Transverse colon (tissue), 4 donors: Measurements from ENCODE around the gene ANKRD34B. TPM values are rescaled to one million over a fixed set of nuclear protein-coding genes. Genes with fewer than 3 reads are reported as not detected.

Source experiments
- DNase-seq: peaks from one replicate; pipeline ENCODE4 v3.0.0-alpha.2; 2019
- H3K27ac ChIP-seq, 4 donors: fragments of 200-600 bp; sonication (generic); 2 replicates each; pipeline ENCODE4 v1.5.1; 2016 to 2018; ENCODE audit warnings: inconsistent platforms in 4 of 4
- H3K27me3 ChIP-seq: fragments of 200-600 bp; sonication (generic); 2 replicates; pipeline ENCODE4 v1.5.1; 2017; ENCODE audit warnings: inconsistent platforms
- H3K36me3 ChIP-seq, 4 donors: fragments of 200-600 bp; sonication (generic); 2 replicates each; pipeline ENCODE4 v1.5.1; 2017 to 2019; ENCODE audit warnings: inconsistent platforms in 4 of 4
- H3K4me1 ChIP-seq, 4 donors: fragments of 200-600 bp; sonication (generic); 2 replicates each; pipeline ENCODE4 v1.5.1; 2017 to 2020; ENCODE audit warnings: inconsistent platforms in 4 of 4
- H3K4me3 ChIP-seq, 4 donors: fragments of 200-600 bp; sonication (generic); 1 replicate in 1 of 4; 2 replicates in 3 of 4; pipeline versions ENCODE4 v1.5.1 to v1.6.1; 2017 to 2019; ENCODE audit warnings: inconsistent platforms in 4 of 4
- H3K9me3 ChIP-seq, 2 donors: fragments of 200-600 bp; sonication (generic); 2 replicates each; pipeline ENCODE4 v1.5.1; 2017 to 2019; ENCODE audit warnings: inconsistent platforms in 2 of 2
- CTCF ChIP-seq, 5 experiments: fragments of 200-600 bp in 3 of 5; fragments of 450-650 bp in 2 of 5; sonication (generic) in 3 of 5; IDR thresholded peaks; 1 replicate in 2 of 5; 2 replicates in 3 of 5; pipeline ENCODE4 v1.5.1; 2016 to 2017; ENCODE audit warnings: antibody characterized with exemption in 5 of 5, inconsistent platforms in 3 of 5, mild to moderate bottlenecking in 2 of 5, moderate library complexity in 1 of 5
- EP300 ChIP-seq: sonication (generic); formaldehyde crosslinking; IDR thresholded peaks from one replicate; pipeline ENCODE4 v1.6.1; 2017; ENCODE audit warnings: antibody characterized with exemption, low read depth
- POLR2A ChIP-seq: fragments of 450-650 bp; IDR thresholded peaks from one replicate; pipeline ENCODE4 v1.6.1; 2016; ENCODE audit warnings: antibody characterized with exemption, mild to moderate bottlenecking, moderate library complexity
- POLR2AphosphoS5 ChIP-seq, 3 donors: sonication (generic); formaldehyde crosslinking; IDR thresholded peaks; one replicate each; pipeline ENCODE4 v1.6.1; 2016; ENCODE audit warnings: antibody characterized with exemption in 3 of 3
- WGBS, 2 donors: methylation state at CpG; one replicate each; pipeline ENCODE4 v1.1.5; 2018; ENCODE audit warnings: low coverage in 1 of 2; 5-methylcytosine and 5-hydroxymethylcytosine counted together
- in situ Hi-C, 4 donors: fragments of 200-750 bp; cut with MboI; loops; one replicate each; pipeline versions ENCODE4 v1.15.0 to v1.15.1; 2017; ENCODE audit warnings: low sequenced_read_pairs in 3 of 4, low pct_ligation_motif_present in 1 of 4, low pct_unique_long_range_greater_than_20kb in 1 of 4
- intact Hi-C: fragments of 100-400 bp; cut with DNase I; formaldehyde crosslinking; loops from one replicate; pipeline ENCODE4 v1.15.1; 2023; ENCODE audit warnings: low total_unique reads
- total RNA-seq, 4 donors: library from RNA; depleted of rRNA; stranded (reverse); fragments of >200 nt; gene quantifications; one replicate each; pipeline ENCODE4 v1.1.0, GENCODE V29; 2016

The ANKRD34B gene
- total RNA-seq: not detected

GRCh38 chr5:80569961-80570786 is at the start of gene ANKRD34B:
Gene ANKRD34B (minus strand): TSS chr5:80570280. CDS start chr5:80560019, 10,261 bp downstream.
- in situ Hi-C loops: no loop called here
- H3K27ac ChIP-seq: no peak within 1 kb of the TSS
- intact Hi-C loops: no loop called here
- peak within 1 kb of the TSS in 3 of 4 donors; percentile 1 to 47 (median 27) for H3K4me3 ChIP-seq
- WGBS, 2 donors: 5 to 80% methylated on average over 1 to 53 of the region's 73 CpGs
- no peak for DNase-seq
- no peaks in the 10 kb centered on the region for H3K36me3 ChIP-seq
- TF ChIP-seq EP300: no peak
- TF ChIP-seq CTCF (IDR thresholded peaks at IDR 0.05): no peak
- no peak for TF ChIP-seq POLR2AphosphoS5 (IDR thresholded peaks at IDR 0.05)
- no peak for TF ChIP-seq POLR2A
- peaks cover 4 to 17% (median 15%) of the 10 kb centered on the region in 4 donors for H3K4me1 ChIP-seq
- H3K27me3 ChIP-seq: peaks cover 76% of the 10 kb centered on the region
- H3K9me3 ChIP-seq: no peaks in the 10 kb centered on the region

- Histone ChIP-seq H3K9me3 (no peaks in the 10 kb centered on the region), H3K4me3 (no peak overlapping the region), H3K27ac (no peak overlapping the region), H3K27me3 (no peaks in the 10 kb centered on the region), H3K4me1 (peaks cover 0 to 2% (median 0%) of the 10 kb centered on the region in 4 donors), H3K36me3 (no peaks in the 10 kb centered on the region)
- intact Hi-C loops (no loop called here), in situ Hi-C loops (no loop called here)
- DNase-seq: no peak
- 74 to 83% methylated on average over 1 of the region's 1 CpG for WGBS, 2 donors
- TF ChIP-seq CTCF (IDR thresholded peaks at IDR 0.05) (no peak), EP300 (no peak), POLR2A (no peak), POLR2AphosphoS5 (IDR thresholded peaks at IDR 0.05) (no peak)
These were observed 49.0 kb upstream of the ANKRD34B start for GRCh38 chr5:80619086-80619485.

- Histone ChIP-seq H3K4me1 (no peaks in the 10 kb centered on the region), H3K36me3 (no peaks in the 10 kb centered on the region), H3K4me3 (no peak overlapping the region), H3K27me3 (no peaks in the 10 kb centered on the region), H3K27ac (no peak overlapping the region), H3K9me3 (no peaks in the 10 kb centered on the region)
- DNase-seq: no peak
- no peak for TF ChIP-seq POLR2AphosphoS5 (IDR thresholded peaks at IDR 0.05)
- no peak for TF ChIP-seq CTCF (IDR thresholded peaks at IDR 0.05)
- no peak for TF ChIP-seq EP300
- no peak for TF ChIP-seq POLR2A
- in situ Hi-C loops: no loop called here
- 97 to 100% methylated on average over 4 of the region's 4 CpGs for WGBS, 2 donors
- intact Hi-C loops: no loop called here
These were observed 48.4 kb upstream of the ANKRD34B start for GRCh38 chr5:80618438-80618837.

GRCh38 chr5:80615266-80615914 is 45.3 kb upstream of the ANKRD34B start:
- 86 to 88% methylated on average over 12 to 17 of the region's 17 CpGs for WGBS, 2 donors
- Histone ChIP-seq H3K36me3 (no peaks in the 10 kb centered on the region), H3K4me3 (no peak overlapping the region), H3K9me3 (peaks cover 0 to 6% of the 10 kb centered on the region in 2 donors), H3K4me1 (no peaks in the 10 kb centered on the region), H3K27me3 (no peaks in the 10 kb centered on the region), H3K27ac (no peak overlapping the region)
- intact Hi-C loops: no loop called here
- no peak for TF ChIP-seq POLR2A
- TF ChIP-seq CTCF (IDR thresholded peaks at IDR 0.05): no peak
- no peak for DNase-seq
- in situ Hi-C loops: no loop called here
